Measurements from ENCODE around the gene LILRB4. TPM values are rescaled to one million over a fixed set of nuclear protein-coding genes. Genes with fewer than 3 reads are reported as not detected.

The LILRB4 gene
- total and polyA plus RNA-seq, 2 of the 4 experiments (the other 2 are of a cell fraction) = not detected

DNA sequence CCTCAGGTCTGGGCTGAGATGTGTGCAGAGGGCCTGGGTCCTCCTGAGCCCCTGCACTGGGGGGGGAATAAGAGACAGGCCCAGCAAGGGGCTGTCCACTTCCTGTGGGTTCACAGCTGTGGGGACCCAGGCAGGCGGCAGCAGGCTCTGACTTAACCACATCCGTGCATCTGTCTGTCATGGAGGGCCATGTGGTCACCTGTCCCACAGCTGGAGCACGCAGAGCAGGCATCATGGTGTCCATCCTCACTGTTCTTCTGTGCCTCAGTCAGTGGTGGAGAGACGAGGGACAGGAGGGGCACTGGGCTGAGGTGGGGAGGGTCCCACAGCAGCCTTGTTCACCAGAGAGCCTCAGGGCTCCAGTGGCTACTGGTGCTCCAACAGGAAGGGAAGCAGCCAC is 45.2 kb downstream of the LILRB4 start:
- H2BK5ac ChIP-seq (ENCODE audit: low read depth, low read length, poor library complexity, severe bottlenecking) = no peak overlapping the region
- no peak overlapping the region for H4K91ac ChIP-seq (ENCODE audit: insufficient read depth, low read depth, low read length)
- in situ Hi-C loops (cut with MboI; ENCODE audit: low sequenced_read_pairs) = no loop called here
- ChIA-PET POLR2A (ENCODE audit: unreplicated experiment) (no interaction called here), CTCF (no interaction called here)
- H3K23ac ChIP-seq (ENCODE audit: low read depth, low read length) = no peak overlapping the region
- H3K9ac ChIP-seq (ENCODE audit: low read depth, low read length) = no peak overlapping the region
- H3K56ac ChIP-seq (ENCODE audit: extremely low read depth, insufficient read depth, low read length) = no peak overlapping the region
- no peak overlapping the region for H3K4ac ChIP-seq (ENCODE audit: low read depth, low read length)
- no peaks in the 10 kb centered on the region for H3K27me3 ChIP-seq (ENCODE audit: control insufficient read depth, insufficient read depth, low read length)
- TF ChIP-seq POLR2A (IDR thresholded peaks at IDR 0.05; ENCODE audit: low read depth, low read length) (no peak), MAZ (IDR thresholded peaks at IDR 0.05; ENCODE audit: borderline replicate concordance, low read depth, low read length) (no peak), RCOR1 (IDR thresholded peaks at IDR 0.05; ENCODE audit: insufficient replicate concordance, low read length) (no peak), RAD21 (IDR thresholded peaks at IDR 0.05; ENCODE audit: low read length) (no peak), MXI1 (IDR thresholded peaks at IDR 0.05; ENCODE audit: borderline replicate concordance, low read depth, low read length) (no peak), MAFK (IDR thresholded peaks at IDR 0.05; ENCODE audit: low read depth, low read length) (no peak), NFE2L2 (IDR thresholded peaks at IDR 0.05; ENCODE audit: low read depth, low read length) (no peak)
- TF ChIP-seq, protein P1, sequence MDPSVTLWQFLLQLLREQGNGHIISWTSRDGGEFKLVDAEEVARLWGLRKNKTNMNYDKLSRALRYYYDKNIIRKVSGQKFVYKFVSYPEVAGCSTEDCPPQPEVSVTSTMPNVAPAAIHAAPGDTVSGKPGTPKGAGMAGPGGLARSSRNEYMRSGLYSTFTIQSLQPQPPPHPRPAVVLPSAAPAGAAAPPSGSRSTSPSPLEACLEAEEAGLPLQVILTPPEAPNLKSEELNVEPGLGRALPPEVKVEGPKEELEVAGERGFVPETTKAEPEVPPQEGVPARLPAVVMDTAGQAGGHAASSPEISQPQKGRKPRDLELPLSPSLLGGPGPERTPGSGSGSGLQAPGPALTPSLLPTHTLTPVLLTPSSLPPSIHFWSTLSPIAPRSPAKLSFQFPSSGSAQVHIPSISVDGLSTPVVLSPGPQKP (IDR thresholded peaks at IDR 0.05; ENCODE audit: borderline replicate concordance, low read depth, low read length) = no peak
- H2BK120ac ChIP-seq (ENCODE audit: low read depth, low read length) = no peak overlapping the region
- dilution Hi-C loops (cut with HindIII; ENCODE audit: low sequenced_read_pairs, unreplicated experiment) = no loop called here
- no peak overlapping the region for H2BK15ac ChIP-seq (ENCODE audit: low read depth, low read length)
- H2AK9ac ChIP-seq (replicated peaks; ENCODE audit: low read depth, low read length, poor library complexity) = no peak overlapping the region
- H3K9me3 ChIP-seq (ENCODE audit: control insufficient read depth, insufficient read depth, low read length) = peaks cover 40% of the 10 kb centered on the region
- no peak for DNase-seq
- no peak overlapping the region for H2AFZ ChIP-seq (replicated peaks; ENCODE audit: low read length, poor library complexity)
- no peak overlapping the region for H2AK5ac ChIP-seq (ENCODE audit: low read depth, low read length)
- H3K9me1 ChIP-seq (ENCODE audit: insufficient read depth, low read length) = no peaks in the 10 kb centered on the region
- intact Hi-C loops (cut with micrococcal nuclease) = no loop called here
- ATAC-seq (ENCODE audit: low read depth) = no peak
- WGBS, 2 experiments (ENCODE audit: extremely low coverage in 2 of 2, insufficient read length in 1 of 2) = 80% methylated on average over 2 of the region's 4 CpGs; no CpG with 5 or more reads in 1 of the 2 experiments
- no peaks in the 10 kb centered on the region for H3K4me1 ChIP-seq (ENCODE audit: control insufficient read depth, insufficient read depth, low read length)
- no peak overlapping the region for H3K4me3 ChIP-seq (ENCODE audit: insufficient read depth, low read depth, low read length)
- H3K4me2 ChIP-seq (ENCODE audit: low read depth, low read length) = no peak overlapping the region
- BruUV-seq (replicated peaks) = no TSS peak
- H4K8ac ChIP-seq (ENCODE audit: low read depth in 2 of 2, low read length in 2 of 2) = no peak overlapping the region
- no peaks in the 10 kb centered on the region for H3K79me1 ChIP-seq (ENCODE audit: low read depth in 1 of 2, low read length in 2 of 2)
- no peaks in the 10 kb centered on the region for H3K36me3 ChIP-seq (ENCODE audit: control insufficient read depth, insufficient read depth, low read length)
- no peak overlapping the region for H3K14ac ChIP-seq (replicated peaks; ENCODE audit: low read depth, low read length)
- H4K20me1 ChIP-seq (ENCODE audit: insufficient read depth, low read length) = no peaks in the 10 kb centered on the region
- H4K5ac ChIP-seq (ENCODE audit: low read depth, low read length) = no peak overlapping the region
- no peak overlapping the region for H3K18ac ChIP-seq (ENCODE audit: low read depth, low read length)
- no peak overlapping the region for H3K27ac ChIP-seq (ENCODE audit: insufficient read depth, low read length)
- H2BK20ac ChIP-seq (ENCODE audit: low read depth, low read length) = no peak overlapping the region

Measured in IMR-90 (cell line).